ENCODE data around the gene ABL1. TPM values are rescaled to one million over a fixed set of nuclear protein-coding genes. Genes with fewer than 3 reads are reported as not detected.

Gene ABL1
- total RNA-seq, 4 donors from 2014 or later, result 58.0 to 105 (median 78.6) TPM

- no peak for TF ChIP-seq EP300 (IDR thresholded peaks at IDR 0.05)
- no peak for TF ChIP-seq CTCF (IDR thresholded peaks at IDR 0.05)
- no peak overlapping the region for H3K27ac ChIP-seq
- DNase-seq (ENCODE audit: low spot score in 2 of 2), result no peak
- peaks cover 0 to 67% of the 10 kb centered on the region in 2 donors for H3K27me3 ChIP-seq
- H3K9me3 ChIP-seq, result no peaks in the 10 kb centered on the region
- H3K4me1 ChIP-seq, result no peaks in the 10 kb centered on the region
- 74 to 77% methylated on average over 17 to 19 of the region's 19 CpGs for WGBS, 2 donors
- H3K4me3 ChIP-seq, result no peak overlapping the region
- H3K36me3 ChIP-seq, result no peaks in the 10 kb centered on the region
Observed at GRCh38 chr9:130925050-130925678, 90.1 kb downstream of the ABL1 start.

GRCh38 chr9:130927338-130927737 is 92.3 kb downstream of the ABL1 start:
- no peaks in the 10 kb centered on the region for H3K9me3 ChIP-seq
- peaks cover 0 to 65% of the 10 kb centered on the region in 2 donors for H3K27me3 ChIP-seq
- DNase-seq (ENCODE audit: low spot score in 2 of 2), result no peak
- no peak overlapping the region for H3K4me3 ChIP-seq
- 86 to 91% methylated on average over 8 to 10 of the region's 10 CpGs for WGBS, 2 donors
- TF ChIP-seq CTCF (IDR thresholded peaks at IDR 0.05), result no peak
- no peak for TF ChIP-seq EP300 (IDR thresholded peaks at IDR 0.05)
- TF ChIP-seq POLR2A (IDR thresholded peaks at IDR 0.05), result no peak
- no peak overlapping the region for H3K27ac ChIP-seq
- no peaks in the 10 kb centered on the region for H3K4me1 ChIP-seq
- H3K36me3 ChIP-seq, result no peaks in the 10 kb centered on the region

- H3K9me3 ChIP-seq, result no peaks in the 10 kb centered on the region
- H3K27me3 ChIP-seq, result peaks cover 0 to 65% of the 10 kb centered on the region in 2 donors
- H3K4me1 ChIP-seq, result no peaks in the 10 kb centered on the region
- no peak overlapping the region for H3K4me3 ChIP-seq
- DNase-seq (ENCODE audit: low spot score in 2 of 2), result no peak
- WGBS, 2 donors, result 50 to 55% methylated on average over 9 to 14 of the region's 14 CpGs
- H3K27ac ChIP-seq, result no peak overlapping the region
- TF ChIP-seq EP300 (IDR thresholded peaks at IDR 0.05) (no peak), POLR2A (IDR thresholded peaks at IDR 0.05) (no peak), CTCF (IDR thresholded peaks at IDR 0.05) (no peak)
- H3K36me3 ChIP-seq, result no peaks in the 10 kb centered on the region
Observed at GRCh38 chr9:130927995-130928900, 93.2 kb downstream of the ABL1 start.

- DNase-seq (ENCODE audit: low spot score in 2 of 2), result no peak
- 80 to 88% methylated on average over 35 to 36 of the region's 36 CpGs for WGBS, 2 donors
- H3K4me1 ChIP-seq, result no peaks in the 10 kb centered on the region
- H3K27ac ChIP-seq, result no peak overlapping the region
- no peaks in the 10 kb centered on the region for H3K36me3 ChIP-seq
- TF ChIP-seq CTCF (IDR thresholded peaks at IDR 0.05) (no peak), POLR2A (IDR thresholded peaks at IDR 0.05) (no peak), EP300 (IDR thresholded peaks at IDR 0.05) (no peak)
- H3K4me3 ChIP-seq, result no peak overlapping the region
- no peaks in the 10 kb centered on the region for H3K9me3 ChIP-seq
- H3K27me3 ChIP-seq, result peaks cover 0 to 65% of the 10 kb centered on the region in 2 donors
Observed at GRCh38 chr9:130929571-130930038, 94.6 kb downstream of the ABL1 start.
